ENCODE measurements around the gene CCDC60. TPM values are rescaled to one million over a fixed set of nuclear protein-coding genes. Genes with fewer than 3 reads are reported as not detected.

CCDC60 gene
- total and polyA plus RNA-seq, 10 of the 15 experiments (the other 5 are each of a cell fraction or from before 2014, with no cell fraction given): 0.19 TPM; not detected in 9

- in situ Hi-C loops (cut with MboI) (loop anchor here (5.0 kb wide), 2 partner anchors 96 to 201 kb away; no protein-coding TSS in a partner anchor), intact Hi-C loops (cut with micrococcal nuclease; ENCODE audit: unreplicated experiment) (no loop called here)
- FAIRE-seq (no peak), ATAC-seq (no peak), DNase-seq (ENCODE audit: low read depth, low spot score) (no peak)
- no peak overlapping the region for H3K27ac ChIP-seq (ENCODE audit: control insufficient read depth, insufficient read depth)
- H3K4me2 ChIP-seq (ENCODE audit: control insufficient read depth, insufficient read depth): no peak overlapping the region
- ChIA-PET CTCF (interaction anchor here (0.9 to 5.0 kb wide), 3 partner anchors 11 to 97 kb away, joined by 3 to 31 read pairs (median 26); no protein-coding TSS in a partner anchor), POLR2A (no interaction called here), SMC1A (ENCODE audit: uncharacterized antibody, unreplicated experiment) (no interaction called here), RAD21 (ENCODE audit: unreplicated experiment) (no interaction called here)
- no peak overlapping the region for H2AFZ ChIP-seq (ENCODE audit: control insufficient read depth, low read depth, low read length)
- no peak overlapping the region for H3K4me3 ChIP-seq
- H3K36me3 ChIP-seq (ENCODE audit: control insufficient read depth in 2 of 2, insufficient read depth in 2 of 2, low read length in 1 of 2): no peaks in the 10 kb centered on the region
- no peaks in the 10 kb centered on the region for H3K9me3 ChIP-seq (replicated peaks; ENCODE audit: control insufficient read depth, insufficient read depth, low read length)
- H4K20me1 ChIP-seq (ENCODE audit: control insufficient read depth, insufficient read depth): no peaks in the 10 kb centered on the region
- H3K79me2 ChIP-seq (ENCODE audit: control insufficient read depth, insufficient read depth, low read length): no peaks in the 10 kb centered on the region
- H3K4me1 ChIP-seq (ENCODE audit: control insufficient read depth, insufficient read depth, low read length): no peaks in the 10 kb centered on the region
- peaks cover 0 to 3% of the 10 kb centered on the region in 2 experiments; a peak in 1 of 4 replicates for H3K27me3 ChIP-seq (replicated peaks in 1 of 2; ENCODE audit: control insufficient read depth in 2 of 2, insufficient read depth in 2 of 2, low read length in 1 of 2)
- no peak overlapping the region for H3K9ac ChIP-seq (ENCODE audit: control insufficient read depth, insufficient read depth, low read length)
- BruUV-seq (replicated peaks): no TSS peak
- WGBS (ENCODE audit: insufficient coverage, insufficient replicate concordance, low lambda C conversion rate, missing lambda C conversion rate): 14% methylated on average over 3 of the region's 3 CpGs
- TF ChIP-seq ZBTB11 (CRISPR knock-in tag; IDR thresholded peaks at IDR 0.05): no peak
- no peak for TF ChIP-seq REST (IDR thresholded peaks at IDR 0.05; ENCODE audit: low read depth, low read length)
- no peak for TF ChIP-seq E2F8 (IDR thresholded peaks at IDR 0.05; ENCODE audit: low read depth, partially characterized antibody)
- no peak for TF ChIP-seq SREBF1 (IDR thresholded peaks at IDR 0.05; ENCODE audit: low read length)
- TF ChIP-seq RB1 (IDR thresholded peaks at IDR 0.05; ENCODE audit: borderline replicate concordance): no peak
- TF ChIP-seq YBX1 (IDR thresholded peaks at IDR 0.05): no peak
- TF ChIP-seq FOXK2 (IDR thresholded peaks at IDR 0.05): no peak
- TF ChIP-seq RUNX3 (IDR thresholded peaks at IDR 0.05; ENCODE audit: low read length): no peak
- no peak for TF ChIP-seq RCOR1 (conservative IDR thresholded peaks at IDR 0.05; ENCODE audit: low read depth, low read length)
- no peak for TF ChIP-seq STAT3 (IDR thresholded peaks at IDR 0.05; ENCODE audit: low read depth, low read length)
- no peak for TF ChIP-seq HSF1 (IDR thresholded peaks at IDR 0.05; ENCODE audit: low read depth, low read length)
- no peak for TF ChIP-seq JUNB (IDR thresholded peaks at IDR 0.05)
- no peak for TF ChIP-seq SPI1 (IDR thresholded peaks at IDR 0.05; ENCODE audit: borderline replicate concordance, insufficient read depth, low read depth, low read length)
These were observed 111.9 kb downstream of the CCDC60 start for GRCh38 chr12:119446459-119446858.

All from GM12878 (cell line).